ENCODE data around the gene TRIM50.
"Not testable (repeated sequence)": the region's sequence is repeated elsewhere in the genome, so short reads cannot be mapped to it uniquely, and the experiment has no call there.

DNA sequence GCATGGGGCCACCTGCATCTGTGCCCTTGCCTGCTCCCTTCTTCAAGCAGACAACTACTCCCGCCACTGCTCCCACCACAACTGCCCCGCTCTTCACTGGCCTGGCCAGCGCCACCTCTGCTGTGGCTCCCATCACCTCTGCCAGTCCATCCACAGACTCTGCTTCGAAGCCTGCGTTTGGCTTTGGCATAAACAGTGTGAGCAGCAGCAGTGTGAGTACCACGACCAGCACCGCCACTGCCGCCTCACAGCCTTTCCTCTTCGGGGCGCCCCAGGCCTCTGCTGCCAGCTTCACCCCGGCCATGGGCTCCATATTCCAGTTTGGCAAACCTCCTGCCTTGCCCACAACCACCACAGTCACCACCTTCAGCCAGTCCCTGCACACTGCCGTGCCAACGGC, 30.6 kb downstream of the TRIM50 start:
- TF ChIP-seq CTCF (IDR thresholded peaks at IDR 0.05; ENCODE audit: poor library complexity); EZH2phosphoT487 (IDR thresholded peaks at IDR 0.05; ENCODE audit: low read depth, severe bottlenecking, unreplicated experiment): not testable (repeated sequence)

All from hepatocyte (in vitro differentiated cells).